H1 (cell line): ENCODE data around the gene GABRG3.

ENCODE experiments used
- ATF2 ChIP-seq: IDR thresholded peaks from 2 replicates; pipeline ENCODE4 v1.6.1; 2012; ENCODE audit warnings: low read length, inconsistent platforms
- CEBPB ChIP-seq: IDR thresholded peaks from 2 replicates; pipeline ENCODE4 v1.6.1; 2012; ENCODE audit warnings: low read depth, low read length
- CTCF ChIP-seq, 3 experiments: IDR thresholded peaks; 1 replicate in 2 of 3; 2 replicates in 1 of 3; pipeline versions ENCODE4 v1.5.1 to v1.6.1; 2011; ENCODE audit warnings: low read length in 3 of 3, mild to moderate bottlenecking in 3 of 3, inconsistent platforms in 2 of 3, low read depth in 1 of 3, moderate library complexity in 1 of 3; ENCODE audit not compliant: insufficient read depth in 1 of 3; ENCODE audit errors: control extremely low read depth in 1 of 3
- EP300 ChIP-seq, 2 experiments: IDR thresholded peaks; 1 replicate in 1 of 2; 2 replicates in 1 of 2; pipeline ENCODE4 v1.6.1; 2011 to 2012; ENCODE audit warnings: low read depth in 2 of 2, low read length in 2 of 2, mild to moderate bottlenecking in 2 of 2, borderline replicate concordance in 1 of 2, inconsistent platforms in 1 of 2, moderate library complexity in 1 of 2
- SP1 ChIP-seq: IDR thresholded peaks from 2 replicates; pipeline ENCODE4 v1.6.1; 2011; ENCODE audit warnings: low read depth, low read length
- TEAD4 ChIP-seq: IDR thresholded peaks from 2 replicates; pipeline ENCODE4 v1.6.1; 2012; ENCODE audit warnings: low read depth, low read length, inconsistent platforms, mixed read lengths

GRCh38 chr15:27065151-27065550 lies 94.2 kb downstream of the GABRG3 start:
- TF ChIP-seq TEAD4 = no peak
- no peak for TF ChIP-seq EP300 (IDR thresholded peaks at IDR 0.05; ENCODE audit: borderline replicate concordance in 1 of 2, low read depth in 2 of 2, low read length in 2 of 2)
- no peak for TF ChIP-seq CTCF (IDR thresholded peaks at IDR 0.05; ENCODE audit: control extremely low read depth in 1 of 3, insufficient read depth in 1 of 3, low read depth in 1 of 3, low read length in 3 of 3)
- no peak for TF ChIP-seq ATF2
- TF ChIP-seq SP1 = no peak
- no peak for TF ChIP-seq CEBPB
